GM21529 (cell line): ENCODE results near the gene ZNF107.
A peak's percentile ranks its signal among the peaks of the same experiment; 100 is the strongest.

Source experiments
- ATAC-seq: cut with Tn5 transposase; IDR thresholded peaks from one replicate; pipeline ENCODE4 v1.9.1; 2021; ENCODE audit not compliant: unreplicated experiment

The ZNF107 gene

DNA sequence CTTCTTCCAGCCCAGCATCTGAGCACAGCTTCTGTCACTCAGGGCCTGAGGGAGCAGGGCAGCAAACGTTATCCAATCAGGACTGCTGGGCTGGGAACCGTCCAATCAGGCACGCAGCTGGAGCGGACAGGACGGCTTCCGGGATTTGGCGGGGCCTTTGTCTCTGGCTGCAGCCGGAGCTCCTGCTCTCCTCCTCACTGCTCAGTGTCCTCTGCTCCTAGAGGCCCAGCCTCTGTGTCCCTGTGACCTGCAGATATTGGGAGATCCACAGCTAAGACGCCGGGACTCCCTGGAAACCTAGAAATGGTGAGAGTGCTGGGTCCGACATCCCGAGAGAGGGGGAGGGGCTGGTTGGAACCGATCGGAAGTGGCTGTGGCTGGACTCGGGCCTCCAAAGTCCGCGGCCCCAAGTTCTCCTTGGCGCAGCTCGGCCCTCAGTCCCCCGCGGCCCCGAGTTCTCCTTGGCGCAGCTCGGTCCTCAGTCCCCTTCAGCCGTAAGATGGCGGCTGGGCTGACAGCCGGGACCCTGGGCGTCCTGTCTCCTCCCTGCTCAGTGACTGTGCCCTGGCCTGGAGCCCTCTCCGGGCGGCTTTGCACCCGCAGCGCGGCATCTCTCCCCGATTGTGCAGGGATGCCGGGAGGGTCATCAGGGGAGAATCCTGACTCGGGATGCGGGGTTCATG is at the start of gene ZNF107:
Gene ZNF107 (plus strand): TSS at position 154 of the 683 bp plus-strand sequence. CDS start 150 bp downstream, at position 304.
- peak; percentile 97 for ATAC-seq

DNA sequence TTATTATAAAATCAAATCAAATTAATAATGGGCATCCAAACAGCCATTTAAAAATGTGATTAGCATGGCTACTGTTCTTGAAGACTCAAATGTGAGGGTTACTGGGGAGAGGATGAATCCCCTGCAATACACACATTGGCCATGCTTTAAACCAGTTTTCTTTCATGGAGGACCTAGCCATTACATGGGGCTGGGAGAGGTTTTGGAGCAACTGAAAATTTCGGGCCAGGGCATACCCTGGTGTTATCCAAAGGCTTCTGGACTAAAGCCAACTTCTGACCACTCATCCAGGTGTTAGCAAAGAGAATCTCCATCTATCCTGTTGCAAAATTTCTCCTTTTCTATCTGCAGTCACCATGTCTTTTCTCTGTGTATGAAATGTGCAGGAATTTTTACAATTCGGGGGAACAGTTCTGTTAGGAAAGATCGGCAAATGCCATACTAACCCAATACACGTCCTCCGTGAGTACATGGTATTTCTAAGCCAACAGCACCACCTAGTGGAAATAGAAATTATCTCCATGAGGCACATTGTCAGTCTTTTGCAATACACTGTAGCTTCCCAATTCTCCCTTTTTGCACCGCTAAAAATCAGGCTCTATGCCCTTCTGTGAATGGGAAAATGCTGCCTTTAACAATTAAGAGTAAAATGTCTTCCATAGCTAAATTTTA is 47.0 kb upstream of the ZNF107 start:
- no peak for ATAC-seq

DNA sequence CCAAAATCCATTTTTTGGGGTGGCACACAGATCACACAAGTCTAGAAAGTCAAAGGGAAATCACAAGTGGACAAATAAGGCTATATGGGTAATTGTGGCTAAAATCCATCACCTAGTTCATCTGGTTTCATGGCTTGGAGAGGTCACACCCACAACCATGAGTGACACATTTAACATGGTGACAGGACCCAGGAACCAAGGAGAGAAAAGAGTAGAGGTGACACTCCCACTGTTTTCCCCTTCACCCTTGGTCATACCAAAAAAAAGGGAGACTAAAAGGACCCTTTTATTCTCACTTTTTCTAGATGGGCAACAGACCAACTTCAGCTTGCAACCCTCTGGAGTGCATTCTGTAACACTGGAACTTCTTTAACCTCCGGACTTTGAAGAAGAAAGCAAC is 46.2 kb upstream of the ZNF107 start:
- ATAC-seq = no peak

- no peak for ATAC-seq
Measured at GRCh38 chr7:64621656-64622055, 44.3 kb upstream of the ZNF107 start.

- ATAC-seq = no peak
Measured at GRCh38 chr7:64625114-64626082, 40.5 kb upstream of the ZNF107 start.

GRCh38 chr7:64626083-64626469 is 39.9 kb upstream of the ZNF107 start:
- ATAC-seq = no peak

GRCh38 chr7:64626557-64626956 is 39.4 kb upstream of the ZNF107 start:
- no peak for ATAC-seq

DNA sequence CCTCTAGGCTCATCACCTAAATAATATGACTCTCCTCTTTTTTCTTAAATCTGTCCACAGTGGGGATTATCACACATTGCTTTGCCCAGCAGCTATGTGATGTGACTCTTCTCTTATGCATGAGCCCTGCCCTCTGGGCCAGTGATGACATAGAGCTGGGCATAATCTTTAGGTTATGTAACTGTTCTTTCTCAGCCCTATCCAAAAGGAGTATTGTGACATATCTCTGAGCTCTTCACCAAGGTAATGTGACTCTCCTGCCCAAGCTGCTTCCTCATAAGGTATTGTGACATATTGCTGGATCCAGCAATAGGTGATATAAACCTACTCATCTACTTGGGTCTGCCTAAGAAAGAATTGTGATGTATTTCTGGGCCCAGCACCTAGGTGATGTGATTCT is 37.7 kb upstream of the ZNF107 start:
- no peak for ATAC-seq

- no peak for ATAC-seq
Measured at GRCh38 chr7:64628721-64629120, 37.2 kb upstream of the ZNF107 start.

DNA sequence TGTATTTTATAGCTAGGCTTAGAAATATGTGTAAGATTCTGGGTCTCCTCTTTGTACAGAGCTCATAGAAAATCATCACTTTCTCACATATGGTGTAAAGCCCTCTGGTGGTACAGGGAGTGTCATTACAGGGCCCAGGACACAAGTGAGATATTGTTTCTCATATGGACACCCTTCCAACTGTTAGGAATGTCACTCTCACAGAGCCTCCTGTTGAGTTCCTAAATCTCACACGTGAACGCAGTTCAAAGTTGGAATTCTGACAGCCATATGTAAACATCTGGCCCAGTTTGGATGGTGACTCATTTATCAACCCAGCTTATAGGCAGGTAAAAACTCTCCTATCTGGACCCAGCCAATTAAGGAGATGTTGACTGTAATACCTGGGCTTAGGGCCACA is 35.4 kb upstream of the ZNF107 start:
- ATAC-seq = no peak

DNA sequence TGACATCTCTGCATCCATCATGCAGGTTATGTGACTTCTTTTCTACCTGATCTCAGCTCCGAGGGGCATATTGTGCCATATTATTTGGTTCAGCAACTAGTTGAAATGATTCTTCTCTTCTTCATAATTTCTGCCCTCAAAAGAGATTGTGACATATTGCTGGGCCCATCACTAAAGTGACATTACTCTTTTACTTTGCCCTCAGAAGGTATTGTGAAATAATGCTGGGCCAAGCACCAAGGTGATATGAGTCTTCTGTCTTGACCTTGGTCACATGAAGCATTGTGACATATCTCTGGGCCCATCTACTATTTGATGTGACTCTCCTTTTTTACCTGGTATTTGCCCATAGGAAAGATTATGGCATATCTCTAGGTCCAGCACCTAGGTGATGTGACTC is 33.9 kb upstream of the ZNF107 start:
- ATAC-seq = no peak

DNA sequence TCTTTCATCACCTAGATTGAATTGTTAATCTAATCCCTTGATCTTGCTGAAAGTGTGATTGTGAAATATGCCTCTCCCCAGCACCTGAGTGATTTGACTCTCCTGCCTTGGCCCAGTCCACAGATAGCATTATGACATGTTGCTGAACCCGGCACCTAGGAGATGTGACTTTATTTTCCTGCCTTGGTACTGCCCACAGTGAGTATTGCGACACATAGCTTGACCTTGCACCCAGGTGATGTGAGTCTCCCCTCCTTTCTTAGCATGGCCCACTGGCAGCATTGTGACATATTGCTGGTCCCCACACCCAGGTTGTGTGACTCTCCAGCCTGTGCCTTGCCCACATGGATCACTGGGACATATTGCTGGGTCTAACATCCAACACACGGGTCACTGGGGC is 32.5 kb upstream of the ZNF107 start:
- ATAC-seq = no peak

DNA sequence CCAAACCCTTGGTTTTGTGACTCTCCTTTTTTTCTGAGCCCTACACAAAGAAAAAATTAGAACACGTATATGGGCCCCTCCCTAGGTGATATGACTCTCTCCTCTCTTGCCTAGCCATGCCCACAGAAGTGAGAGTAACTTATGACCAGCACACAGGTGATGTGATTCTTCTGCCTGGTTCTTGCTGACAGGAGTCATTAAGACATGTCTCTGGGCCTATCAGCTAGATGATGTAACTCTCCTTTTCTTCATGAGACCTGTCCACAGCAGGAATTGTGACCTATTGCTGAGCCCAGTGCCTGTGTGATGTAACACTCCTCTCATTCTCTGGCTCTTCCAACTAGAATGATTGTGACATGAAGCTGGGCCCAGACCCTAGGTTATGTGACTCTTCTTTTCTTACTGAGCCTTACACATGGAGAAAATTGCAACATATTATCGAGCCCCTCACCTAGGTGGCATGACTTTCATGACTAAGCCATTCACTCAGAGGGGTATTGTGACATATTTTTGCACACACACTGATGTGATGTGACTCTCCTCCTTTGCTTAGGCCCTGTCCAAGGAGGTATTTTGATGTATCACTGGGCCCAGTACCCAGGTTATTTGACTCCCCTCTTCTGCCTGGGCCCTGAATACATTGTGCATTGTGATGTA is 31.4 kb upstream of the ZNF107 start:
- no peak for ATAC-seq

- ATAC-seq = no peak
Measured at GRCh38 chr7:64636386-64636785, 29.5 kb upstream of the ZNF107 start.

GRCh38 chr7:64637521-64638445 is 28.1 kb upstream of the ZNF107 start:
- ATAC-seq = no peak

DNA sequence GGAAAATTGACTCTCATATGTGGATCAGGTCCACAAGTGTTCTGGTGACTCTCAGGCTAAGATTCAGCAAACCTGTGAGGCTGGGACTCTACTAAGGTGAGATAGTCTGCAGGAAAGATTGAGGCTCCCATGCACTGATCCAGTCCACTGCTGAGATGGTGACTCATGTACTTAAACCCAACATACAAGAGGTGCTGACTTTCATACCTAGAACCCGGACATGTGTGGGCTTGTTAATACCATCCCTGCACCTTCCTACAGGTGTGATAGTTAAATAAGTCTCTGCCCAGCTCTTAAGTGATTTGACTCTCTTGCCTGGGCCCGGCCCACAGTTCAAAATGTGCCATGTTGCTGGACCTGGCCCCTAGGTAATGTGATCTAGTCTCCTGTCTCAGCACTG is 27.1 kb upstream of the ZNF107 start:
- ATAC-seq = no peak

DNA sequence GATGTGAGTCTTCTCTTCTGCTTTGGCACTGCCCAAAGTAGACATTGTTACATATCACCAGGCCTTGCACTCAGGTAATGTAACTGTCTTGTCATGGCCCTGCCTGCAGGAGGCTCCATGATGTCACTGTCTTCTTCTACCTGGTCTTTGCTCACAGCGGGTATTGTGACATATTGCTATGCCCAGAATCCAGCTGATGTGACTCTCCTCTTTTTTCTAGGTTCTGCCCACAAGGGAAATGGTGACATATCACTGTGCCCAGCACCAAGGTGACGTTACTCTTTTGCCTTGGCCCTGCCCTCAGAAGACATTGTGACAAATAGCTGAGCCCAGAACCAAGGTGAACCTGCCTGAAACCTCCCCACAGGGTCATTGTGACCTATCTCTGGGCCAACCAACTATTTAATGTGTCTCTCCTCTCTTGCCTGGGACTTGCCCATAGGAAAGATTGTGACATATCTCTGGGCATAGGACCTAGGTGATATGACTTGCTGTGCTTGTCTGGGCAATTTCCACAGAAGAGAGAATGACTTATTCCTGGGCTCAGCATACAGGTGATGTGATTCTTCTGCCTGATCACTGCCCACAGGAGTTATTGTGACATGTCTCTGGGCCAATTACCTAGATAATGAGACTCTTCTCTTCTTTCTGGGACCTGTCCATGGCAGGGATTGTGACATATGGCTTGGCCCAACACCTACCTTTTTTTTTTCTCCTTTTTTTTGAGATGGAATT is 26.5 kb upstream of the ZNF107 start:
- ATAC-seq = no peak

DNA sequence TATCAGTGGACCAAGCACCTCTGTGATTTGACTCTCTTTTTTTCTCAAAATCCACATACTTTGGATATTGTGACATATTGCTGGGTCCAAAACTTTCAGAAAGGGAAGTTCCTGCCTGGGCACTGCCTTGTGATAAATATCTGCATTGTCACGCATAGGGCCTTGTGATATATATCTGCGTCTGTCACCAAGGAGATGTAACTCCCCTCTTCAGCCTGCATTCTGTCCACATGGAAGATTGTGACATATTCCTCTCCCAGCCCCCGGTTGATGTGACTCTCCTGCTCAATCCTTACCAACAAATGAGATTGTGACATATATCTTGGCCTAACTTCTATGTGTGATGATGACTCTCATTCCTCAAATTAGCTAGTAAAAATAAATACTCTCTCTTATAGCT is 25.4 kb upstream of the ZNF107 start:
- ATAC-seq = no peak

DNA sequence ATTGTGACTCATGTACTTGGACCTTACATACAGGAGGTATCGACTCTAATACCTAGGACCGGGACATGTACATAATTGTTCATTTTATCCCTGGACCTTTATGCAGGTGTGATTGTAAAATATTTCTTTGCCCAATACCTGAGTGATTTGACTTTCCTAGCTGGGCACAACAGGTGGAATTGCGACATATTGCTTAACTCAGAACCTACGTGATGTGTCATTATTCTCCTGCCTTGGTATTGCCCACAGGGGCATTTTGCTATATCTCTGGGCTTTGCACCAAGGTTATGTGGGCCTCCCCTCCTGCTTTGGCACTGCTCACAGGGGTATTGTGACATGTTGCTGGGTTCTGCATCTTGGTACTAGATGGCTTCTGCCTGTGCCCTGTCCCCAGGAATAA is 23.9 kb upstream of the ZNF107 start:
- ATAC-seq = no peak
